C4-2B (cell line): ENCODE measurements around the gene LEFTY1.

Source experiments
- ZFX ChIP-seq: fragments of 450-650 bp; IDR thresholded peaks from 2 replicates; pipeline ENCODE4 v1.6.1; 2017
- TF ChIP-seq, protein P1 (sequence below): fragments of 450-650 bp; conservative IDR thresholded peaks from 2 replicates; pipeline ENCODE4 v1.5.1; 2017; ENCODE audit warnings: mild to moderate bottlenecking

DNA sequence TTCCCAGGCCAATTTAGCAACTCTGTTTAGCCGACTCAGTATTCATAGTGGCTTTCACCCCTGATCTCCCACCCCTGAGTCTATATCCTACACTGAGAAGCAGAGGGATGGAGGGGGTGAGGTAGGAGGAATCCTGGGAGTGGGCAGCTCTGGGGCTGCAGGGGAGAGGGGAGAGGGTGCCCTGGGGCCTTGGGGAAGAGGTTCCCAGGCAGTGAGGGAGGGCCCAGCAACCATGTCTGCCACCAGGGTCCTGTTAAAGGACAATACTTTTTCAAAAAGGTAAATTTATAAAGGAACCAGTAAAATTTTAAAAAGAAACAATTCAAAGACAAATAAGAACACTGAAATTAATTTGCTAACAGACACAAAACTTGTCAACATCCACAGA, 48.7 kb downstream of the LEFTY1 start:
- TF ChIP-seq, protein P1, sequence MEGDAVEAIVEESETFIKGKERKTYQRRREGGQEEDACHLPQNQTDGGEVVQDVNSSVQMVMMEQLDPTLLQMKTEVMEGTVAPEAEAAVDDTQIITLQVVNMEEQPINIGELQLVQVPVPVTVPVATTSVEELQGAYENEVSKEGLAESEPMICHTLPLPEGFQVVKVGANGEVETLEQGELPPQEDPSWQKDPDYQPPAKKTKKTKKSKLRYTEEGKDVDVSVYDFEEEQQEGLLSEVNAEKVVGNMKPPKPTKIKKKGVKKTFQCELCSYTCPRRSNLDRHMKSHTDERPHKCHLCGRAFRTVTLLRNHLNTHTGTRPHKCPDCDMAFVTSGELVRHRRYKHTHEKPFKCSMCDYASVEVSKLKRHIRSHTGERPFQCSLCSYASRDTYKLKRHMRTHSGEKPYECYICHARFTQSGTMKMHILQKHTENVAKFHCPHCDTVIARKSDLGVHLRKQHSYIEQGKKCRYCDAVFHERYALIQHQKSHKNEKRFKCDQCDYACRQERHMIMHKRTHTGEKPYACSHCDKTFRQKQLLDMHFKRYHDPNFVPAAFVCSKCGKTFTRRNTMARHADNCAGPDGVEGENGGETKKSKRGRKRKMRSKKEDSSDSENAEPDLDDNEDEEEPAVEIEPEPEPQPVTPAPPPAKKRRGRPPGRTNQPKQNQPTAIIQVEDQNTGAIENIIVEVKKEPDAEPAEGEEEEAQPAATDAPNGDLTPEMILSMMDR, result no peak
- no peak for TF ChIP-seq ZFX
